ENCODE measurements around the gene BOK. TPM values are rescaled to one million over a fixed set of nuclear protein-coding genes. Genes with fewer than 3 reads are reported as not detected.

BOK gene
- total and polyA plus RNA-seq, 2 of the 4 experiments (the other 2 are of a cell fraction): 13.3 to 34.4 TPM

DNA sequence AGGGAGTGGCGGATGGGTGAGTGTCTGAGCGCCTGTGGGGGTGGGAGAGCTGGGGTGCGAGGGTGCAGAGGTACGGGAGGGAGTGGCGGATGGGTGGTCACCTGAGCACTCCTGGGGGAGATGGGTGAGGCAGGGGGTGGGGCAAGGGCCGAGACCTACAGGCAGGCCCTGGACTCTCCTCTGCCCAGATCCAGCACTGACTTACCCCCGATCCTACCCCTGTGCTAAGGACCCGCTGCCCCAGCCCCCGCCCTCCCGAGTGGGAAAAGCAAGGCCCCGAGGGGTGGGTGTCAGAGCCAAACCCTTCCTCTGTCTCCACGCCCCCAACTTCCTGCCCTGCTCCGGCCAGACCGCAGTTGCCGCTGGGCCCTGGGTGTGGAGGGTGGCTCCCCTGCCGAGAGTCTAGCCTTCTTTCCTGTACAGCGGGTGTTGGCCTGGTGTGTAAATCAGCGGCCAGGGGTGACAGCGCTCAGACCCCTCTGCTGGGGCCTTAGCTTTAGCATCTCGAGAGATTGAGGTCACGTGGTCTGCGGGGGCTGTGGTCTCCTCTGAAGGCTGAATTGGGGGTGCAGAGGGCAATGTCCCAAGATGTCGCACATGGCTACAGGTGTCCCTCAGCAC is 12.5 kb downstream of the BOK start:
- no peak overlapping the region for H2BK5ac ChIP-seq (ENCODE audit: low read depth, low read length, poor library complexity, severe bottlenecking)
- ATAC-seq (ENCODE audit: low read depth): no peak
- H2BK120ac ChIP-seq (ENCODE audit: low read depth, low read length): no peak overlapping the region
- peaks cover 29% of the 10 kb centered on the region for H3K36me3 ChIP-seq (ENCODE audit: control insufficient read depth, insufficient read depth, low read length)
- H3K4me1 ChIP-seq (ENCODE audit: control insufficient read depth, insufficient read depth, low read length): no peaks in the 10 kb centered on the region
- no peak overlapping the region for H2BK20ac ChIP-seq (ENCODE audit: low read depth, low read length)
- no peak overlapping the region for H3K14ac ChIP-seq (replicated peaks; ENCODE audit: low read depth, low read length)
- H3K56ac ChIP-seq (ENCODE audit: extremely low read depth, insufficient read depth, low read length): no peak overlapping the region
- no peak overlapping the region for H4K8ac ChIP-seq (ENCODE audit: low read depth in 2 of 2, low read length in 2 of 2)
- no peak overlapping the region for H3K23ac ChIP-seq (ENCODE audit: low read depth, low read length)
- ChIA-PET POLR2A (ENCODE audit: unreplicated experiment) (no interaction called here), CTCF (no interaction called here)
- H4K5ac ChIP-seq (ENCODE audit: low read depth, low read length): no peak overlapping the region
- H4K20me1 ChIP-seq (ENCODE audit: insufficient read depth, low read length): peaks cover 25% of the 10 kb centered on the region
- H3K27ac ChIP-seq (ENCODE audit: insufficient read depth, low read length): no peak overlapping the region
- no peak overlapping the region for H3K18ac ChIP-seq (ENCODE audit: low read depth, low read length)
- no peak overlapping the region for H2AFZ ChIP-seq (replicated peaks; ENCODE audit: low read length, poor library complexity)
- no peaks in the 10 kb centered on the region for H3K27me3 ChIP-seq (ENCODE audit: control insufficient read depth, insufficient read depth, low read length)
- no peaks in the 10 kb centered on the region for H3K9me3 ChIP-seq (ENCODE audit: control insufficient read depth, insufficient read depth, low read length)
- in situ Hi-C loops (cut with MboI; ENCODE audit: low sequenced_read_pairs) (no loop called here), intact Hi-C loops (cut with micrococcal nuclease) (no loop called here), dilution Hi-C loops (cut with HindIII; ENCODE audit: low sequenced_read_pairs, unreplicated experiment) (no loop called here)
- no TSS peak for BruUV-seq (replicated peaks)
- H2AK9ac ChIP-seq (replicated peaks; ENCODE audit: low read depth, low read length, poor library complexity): no peak overlapping the region
- H3K9me1 ChIP-seq (ENCODE audit: insufficient read depth, low read length): peaks cover 4% of the 10 kb centered on the region; the same call in 1 of the 2 replicates
- H3K79me1 ChIP-seq (ENCODE audit: low read depth in 1 of 2, low read length in 2 of 2): peaks cover 0 to 14% of the 10 kb centered on the region in 2 experiments; a peak in 1 of 4 replicates
- H3K4me3 ChIP-seq (ENCODE audit: insufficient read depth, low read depth, low read length): no peak overlapping the region
- no peak overlapping the region for H2AK5ac ChIP-seq (ENCODE audit: low read depth, low read length)
- TF ChIP-seq, protein P1, sequence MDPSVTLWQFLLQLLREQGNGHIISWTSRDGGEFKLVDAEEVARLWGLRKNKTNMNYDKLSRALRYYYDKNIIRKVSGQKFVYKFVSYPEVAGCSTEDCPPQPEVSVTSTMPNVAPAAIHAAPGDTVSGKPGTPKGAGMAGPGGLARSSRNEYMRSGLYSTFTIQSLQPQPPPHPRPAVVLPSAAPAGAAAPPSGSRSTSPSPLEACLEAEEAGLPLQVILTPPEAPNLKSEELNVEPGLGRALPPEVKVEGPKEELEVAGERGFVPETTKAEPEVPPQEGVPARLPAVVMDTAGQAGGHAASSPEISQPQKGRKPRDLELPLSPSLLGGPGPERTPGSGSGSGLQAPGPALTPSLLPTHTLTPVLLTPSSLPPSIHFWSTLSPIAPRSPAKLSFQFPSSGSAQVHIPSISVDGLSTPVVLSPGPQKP (IDR thresholded peaks at IDR 0.05; ENCODE audit: borderline replicate concordance, low read depth, low read length): no peak
- TF ChIP-seq SMC3 (IDR thresholded peaks at IDR 0.05; ENCODE audit: low read depth, low read length) (no peak), MAFK (IDR thresholded peaks at IDR 0.05; ENCODE audit: low read depth, low read length) (no peak), RCOR1 (IDR thresholded peaks at IDR 0.05; ENCODE audit: insufficient replicate concordance, low read length) (no peak), FOS (IDR thresholded peaks at IDR 0.05; ENCODE audit: low read depth, low read length) (no peak), MXI1 (IDR thresholded peaks at IDR 0.05; ENCODE audit: borderline replicate concordance, low read depth, low read length) (no peak), RAD21 (IDR thresholded peaks at IDR 0.05; ENCODE audit: low read length) (no peak), CHD1 (IDR thresholded peaks at IDR 0.05; ENCODE audit: low read depth, low read length) (no peak), MAZ (IDR thresholded peaks at IDR 0.05; ENCODE audit: borderline replicate concordance, low read depth, low read length) (no peak), BHLHE40 (IDR thresholded peaks at IDR 0.05; ENCODE audit: low read depth, low read length) (no peak), CEBPB (IDR thresholded peaks at IDR 0.05; ENCODE audit: low read depth, low read length) (no peak), POLR2A (IDR thresholded peaks at IDR 0.05; ENCODE audit: low read depth, low read length) (no peak), RFX5 (IDR thresholded peaks at IDR 0.05; ENCODE audit: low read depth, low read length) (no peak), NFE2L2 (IDR thresholded peaks at IDR 0.05; ENCODE audit: low read depth, low read length) (no peak)
- TF ChIP-seq, protein P2, sequence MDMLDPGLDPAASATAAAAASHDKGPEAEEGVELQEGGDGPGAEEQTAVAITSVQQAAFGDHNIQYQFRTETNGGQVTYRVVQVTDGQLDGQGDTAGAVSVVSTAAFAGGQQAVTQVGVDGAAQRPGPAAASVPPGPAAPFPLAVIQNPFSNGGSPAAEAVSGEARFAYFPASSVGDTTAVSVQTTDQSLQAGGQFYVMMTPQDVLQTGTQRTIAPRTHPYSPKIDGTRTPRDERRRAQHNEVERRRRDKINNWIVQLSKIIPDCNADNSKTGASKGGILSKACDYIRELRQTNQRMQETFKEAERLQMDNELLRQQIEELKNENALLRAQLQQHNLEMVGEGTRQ (IDR thresholded peaks at IDR 0.05; ENCODE audit: low read depth, low read length): no peak
- TF ChIP-seq, protein P3, sequence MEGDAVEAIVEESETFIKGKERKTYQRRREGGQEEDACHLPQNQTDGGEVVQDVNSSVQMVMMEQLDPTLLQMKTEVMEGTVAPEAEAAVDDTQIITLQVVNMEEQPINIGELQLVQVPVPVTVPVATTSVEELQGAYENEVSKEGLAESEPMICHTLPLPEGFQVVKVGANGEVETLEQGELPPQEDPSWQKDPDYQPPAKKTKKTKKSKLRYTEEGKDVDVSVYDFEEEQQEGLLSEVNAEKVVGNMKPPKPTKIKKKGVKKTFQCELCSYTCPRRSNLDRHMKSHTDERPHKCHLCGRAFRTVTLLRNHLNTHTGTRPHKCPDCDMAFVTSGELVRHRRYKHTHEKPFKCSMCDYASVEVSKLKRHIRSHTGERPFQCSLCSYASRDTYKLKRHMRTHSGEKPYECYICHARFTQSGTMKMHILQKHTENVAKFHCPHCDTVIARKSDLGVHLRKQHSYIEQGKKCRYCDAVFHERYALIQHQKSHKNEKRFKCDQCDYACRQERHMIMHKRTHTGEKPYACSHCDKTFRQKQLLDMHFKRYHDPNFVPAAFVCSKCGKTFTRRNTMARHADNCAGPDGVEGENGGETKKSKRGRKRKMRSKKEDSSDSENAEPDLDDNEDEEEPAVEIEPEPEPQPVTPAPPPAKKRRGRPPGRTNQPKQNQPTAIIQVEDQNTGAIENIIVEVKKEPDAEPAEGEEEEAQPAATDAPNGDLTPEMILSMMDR (conservative IDR thresholded peaks at IDR 0.05; ENCODE audit: low read depth, low read length): no peak
- DNase-seq: no peak
- H3K4me2 ChIP-seq (ENCODE audit: low read depth, low read length): no peak overlapping the region
- no peak overlapping the region for H3K4ac ChIP-seq (ENCODE audit: low read depth, low read length)
- H2BK15ac ChIP-seq (ENCODE audit: low read depth, low read length): no peak overlapping the region
- WGBS, 2 experiments (ENCODE audit: extremely low coverage in 2 of 2, insufficient read length in 1 of 2): 95% methylated on average over 10 of the region's 23 CpGs; no CpG with 5 or more reads in 1 of the 2 experiments
- H4K91ac ChIP-seq (ENCODE audit: insufficient read depth, low read depth, low read length): no peak overlapping the region
- H3K9ac ChIP-seq (ENCODE audit: low read depth, low read length): no peak overlapping the region
